GM23338 (cell line): ENCODE data around the gene XRCC5. TPM values are rescaled to one million over a fixed set of nuclear protein-coding genes. Genes with fewer than 3 reads are reported as not detected.

Experiments
- ATAC-seq: fragments of 200-7000 bp; cut with Tn5 transposase; 3 replicates; pipeline ENCODE4 v1.9.1; 2020
- DNase-seq: peaks from one replicate; pipeline ENCODE4 v3.0.0-alpha.2; 2015; ENCODE audit warnings: low spot score
- H2AFZ ChIP-seq: fragments of 200-600 bp; sonication (generic); 2 replicates; pipeline ENCODE4 v1.8.0; 2016; ENCODE audit warnings: antibody characterized with exemption, mild to moderate bottlenecking, moderate library complexity
- H3F3A ChIP-seq: fragments of 200-600 bp; sonication (generic); replicated peaks from 2 replicates; pipeline ENCODE4 v1.8.0; 2017; ENCODE audit warnings: antibody characterized with exemption, mixed run types, low read depth
- H3K27ac ChIP-seq: fragments of 200-600 bp; sonication (generic); 2 replicates; pipeline ENCODE4 v1.6.1; 2016; ENCODE audit warnings: low read depth
- H3K27me3 ChIP-seq: fragments of 200-600 bp; sonication (generic); 2 replicates; pipeline ENCODE4 v1.8.0; 2016; ENCODE audit warnings: mild to moderate bottlenecking, mixed run types, moderate library complexity; ENCODE audit not compliant: insufficient read depth
- H3K36me3 ChIP-seq: fragments of 200-600 bp; sonication (generic); 2 replicates; pipeline ENCODE4 v1.8.0; 2016; ENCODE audit warnings: mild to moderate bottlenecking; ENCODE audit not compliant: insufficient read depth
- H3K4me1 ChIP-seq: fragments of 200-600 bp; sonication (generic); 2 replicates; pipeline ENCODE4 v1.8.0; 2016; ENCODE audit warnings: mild to moderate bottlenecking, moderate library complexity; ENCODE audit not compliant: insufficient read depth
- H3K4me2 ChIP-seq: fragments of 200-600 bp; sonication (generic); 2 replicates; pipeline ENCODE4 v1.7.1; 2017; ENCODE audit warnings: mixed run types
- H3K4me3 ChIP-seq: fragments of 200-600 bp; sonication (generic); 2 replicates; pipeline ENCODE4 v1.6.1; 2016; ENCODE audit warnings: mixed run types
- H3K79me2 ChIP-seq: fragments of 200-600 bp; sonication (generic); replicated peaks from 2 replicates; pipeline ENCODE4 v1.8.0; 2017; ENCODE audit warnings: mild to moderate bottlenecking; ENCODE audit not compliant: insufficient read depth
- H3K9me2 ChIP-seq: fragments of 200-600 bp; sonication (generic); 2 replicates; pipeline ENCODE4 v1.8.0; 2017; ENCODE audit not compliant: insufficient read depth
- H4K20me1 ChIP-seq: fragments of 200-600 bp; sonication (generic); replicated peaks from 2 replicates; pipeline ENCODE4 v1.8.0; 2017; ENCODE audit warnings: mild to moderate bottlenecking; ENCODE audit not compliant: insufficient read depth
- H3K27ac Mint-ChIP-seq: 2 replicates; pipeline ENCODE4 v1.8.0; 2020; ENCODE audit warnings: inconsistent platforms, mild to moderate bottlenecking, moderate library complexity, mixed read lengths
- H3K27me3 Mint-ChIP-seq: 3 replicates; pipeline ENCODE4 v1.8.0; 2022; ENCODE audit warnings: low read depth, mild to moderate bottlenecking, moderate library complexity, mixed read lengths, inconsistent platforms; ENCODE audit not compliant: insufficient read depth, poor library complexity
- H3K36me3 Mint-ChIP-seq: 3 replicates; pipeline ENCODE4 v1.8.0; 2021; ENCODE audit warnings: low read depth, mild to moderate bottlenecking, inconsistent platforms, moderate library complexity, mixed read lengths
- H3K4me1 Mint-ChIP-seq: 3 replicates; pipeline ENCODE4 v1.8.0; 2020; ENCODE audit warnings: mild to moderate bottlenecking, inconsistent platforms, mixed read lengths
- H3K4me3 Mint-ChIP-seq: 3 replicates; pipeline ENCODE4 v1.8.0; 2021; ENCODE audit warnings: moderate library complexity, mild to moderate bottlenecking, inconsistent platforms, mixed read lengths
- H3K9me3 Mint-ChIP-seq: 3 replicates; pipeline ENCODE4 v1.8.0; 2020; ENCODE audit warnings: moderate library complexity, mild to moderate bottlenecking, inconsistent platforms, mixed read lengths
- JUNB ChIP-seq: IDR thresholded peaks from one replicate; pipeline ENCODE4 v1.6.1; 2016; ENCODE audit warnings: antibody characterized with exemption; ENCODE audit not compliant: unreplicated experiment
- NANOG ChIP-seq: IDR thresholded peaks from 2 replicates; pipeline ENCODE4 v1.6.1; 2016; ENCODE audit warnings: antibody characterized with exemption, borderline replicate concordance
- POLR2AphosphoS5 ChIP-seq: IDR thresholded peaks from 2 replicates; pipeline ENCODE4 v1.6.1; 2016; ENCODE audit warnings: antibody characterized with exemption, low read depth
- ZNF331 ChIP-seq: fragments of 250-450 bp; sonication (Bioruptor Pico); IDR thresholded peaks from 2 replicates; pipeline ENCODE4 v1.5.0; 2020; ENCODE audit warnings: low read depth, mild to moderate bottlenecking, moderate library complexity
- polyA plus RNA-seq: library from polyadenylated mRNA; unstranded; fragments of >200 nt; fragmentation: Nextera tagmentation; extraction: Ambion mirVana; gene quantifications from 2 replicates; pipeline ENCODE4 v1.2.1, GENCODE V29; 2016
- total RNA-seq: library from RNA; depleted of rRNA; stranded (reverse); fragments of >200 nt; shearing (Covaris generic); gene quantifications from 2 replicates; pipeline ENCODE4 v1.2.3, GENCODE V29; 2014
- TF ChIP-seq, protein P1 (sequence below): fragments of 250-450 bp; sonication (Bioruptor Pico); IDR thresholded peaks from 2 replicates; pipeline ENCODE4 v1.5.0; 2020; ENCODE audit warnings: mild to moderate bottlenecking, moderate library complexity

Gene XRCC5
- total and polyA plus RNA-seq, 2 experiments from 2014 or later = 499 to 524 TPM

DNA sequence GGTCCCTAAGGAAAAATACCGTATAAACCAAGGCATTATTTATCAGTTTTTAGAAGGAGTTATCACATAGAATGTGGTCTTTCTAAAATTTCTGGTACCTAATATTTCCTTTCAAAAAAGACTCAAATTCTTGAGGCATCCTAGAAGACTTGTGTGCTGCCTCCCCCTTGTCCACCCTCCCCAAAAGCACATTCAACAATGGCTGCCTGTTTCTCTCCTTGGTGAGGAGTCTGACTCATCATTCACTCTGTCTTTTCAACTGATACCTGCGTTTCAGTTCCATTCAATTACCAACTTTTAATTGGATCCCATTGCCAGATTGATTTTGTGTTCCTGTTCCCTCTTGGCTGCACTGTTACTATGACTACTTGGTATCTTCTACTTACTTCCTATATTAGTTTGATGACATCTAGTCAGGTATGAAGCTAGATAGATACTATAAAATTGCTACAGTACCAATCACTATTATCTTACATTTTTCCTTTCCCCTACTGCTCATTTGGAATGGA lies 72.9 kb downstream of the XRCC5 start:
- peak overlapping the region; percentile 29 for H3K27ac Mint-ChIP-seq
- no peaks in the 10 kb centered on the region for H3K27me3 ChIP-seq
- H3K36me3 ChIP-seq = peaks cover 12% of the 10 kb centered on the region
- H3K27me3 Mint-ChIP-seq = peaks cover 2% of the 10 kb centered on the region
- H3F3A ChIP-seq = no peaks in the 10 kb centered on the region
- H2AFZ ChIP-seq = no peak overlapping the region
- H3K4me1 ChIP-seq = peaks cover 15% of the 10 kb centered on the region
- ATAC-seq = no peak
- no peak overlapping the region for H3K4me3 ChIP-seq
- peaks cover 42% of the 10 kb centered on the region for H3K36me3 Mint-ChIP-seq
- no peak for TF ChIP-seq POLR2AphosphoS5
- no peak for TF ChIP-seq ZNF331 (CRISPR knock-in tag)
- TF ChIP-seq, protein P1, sequence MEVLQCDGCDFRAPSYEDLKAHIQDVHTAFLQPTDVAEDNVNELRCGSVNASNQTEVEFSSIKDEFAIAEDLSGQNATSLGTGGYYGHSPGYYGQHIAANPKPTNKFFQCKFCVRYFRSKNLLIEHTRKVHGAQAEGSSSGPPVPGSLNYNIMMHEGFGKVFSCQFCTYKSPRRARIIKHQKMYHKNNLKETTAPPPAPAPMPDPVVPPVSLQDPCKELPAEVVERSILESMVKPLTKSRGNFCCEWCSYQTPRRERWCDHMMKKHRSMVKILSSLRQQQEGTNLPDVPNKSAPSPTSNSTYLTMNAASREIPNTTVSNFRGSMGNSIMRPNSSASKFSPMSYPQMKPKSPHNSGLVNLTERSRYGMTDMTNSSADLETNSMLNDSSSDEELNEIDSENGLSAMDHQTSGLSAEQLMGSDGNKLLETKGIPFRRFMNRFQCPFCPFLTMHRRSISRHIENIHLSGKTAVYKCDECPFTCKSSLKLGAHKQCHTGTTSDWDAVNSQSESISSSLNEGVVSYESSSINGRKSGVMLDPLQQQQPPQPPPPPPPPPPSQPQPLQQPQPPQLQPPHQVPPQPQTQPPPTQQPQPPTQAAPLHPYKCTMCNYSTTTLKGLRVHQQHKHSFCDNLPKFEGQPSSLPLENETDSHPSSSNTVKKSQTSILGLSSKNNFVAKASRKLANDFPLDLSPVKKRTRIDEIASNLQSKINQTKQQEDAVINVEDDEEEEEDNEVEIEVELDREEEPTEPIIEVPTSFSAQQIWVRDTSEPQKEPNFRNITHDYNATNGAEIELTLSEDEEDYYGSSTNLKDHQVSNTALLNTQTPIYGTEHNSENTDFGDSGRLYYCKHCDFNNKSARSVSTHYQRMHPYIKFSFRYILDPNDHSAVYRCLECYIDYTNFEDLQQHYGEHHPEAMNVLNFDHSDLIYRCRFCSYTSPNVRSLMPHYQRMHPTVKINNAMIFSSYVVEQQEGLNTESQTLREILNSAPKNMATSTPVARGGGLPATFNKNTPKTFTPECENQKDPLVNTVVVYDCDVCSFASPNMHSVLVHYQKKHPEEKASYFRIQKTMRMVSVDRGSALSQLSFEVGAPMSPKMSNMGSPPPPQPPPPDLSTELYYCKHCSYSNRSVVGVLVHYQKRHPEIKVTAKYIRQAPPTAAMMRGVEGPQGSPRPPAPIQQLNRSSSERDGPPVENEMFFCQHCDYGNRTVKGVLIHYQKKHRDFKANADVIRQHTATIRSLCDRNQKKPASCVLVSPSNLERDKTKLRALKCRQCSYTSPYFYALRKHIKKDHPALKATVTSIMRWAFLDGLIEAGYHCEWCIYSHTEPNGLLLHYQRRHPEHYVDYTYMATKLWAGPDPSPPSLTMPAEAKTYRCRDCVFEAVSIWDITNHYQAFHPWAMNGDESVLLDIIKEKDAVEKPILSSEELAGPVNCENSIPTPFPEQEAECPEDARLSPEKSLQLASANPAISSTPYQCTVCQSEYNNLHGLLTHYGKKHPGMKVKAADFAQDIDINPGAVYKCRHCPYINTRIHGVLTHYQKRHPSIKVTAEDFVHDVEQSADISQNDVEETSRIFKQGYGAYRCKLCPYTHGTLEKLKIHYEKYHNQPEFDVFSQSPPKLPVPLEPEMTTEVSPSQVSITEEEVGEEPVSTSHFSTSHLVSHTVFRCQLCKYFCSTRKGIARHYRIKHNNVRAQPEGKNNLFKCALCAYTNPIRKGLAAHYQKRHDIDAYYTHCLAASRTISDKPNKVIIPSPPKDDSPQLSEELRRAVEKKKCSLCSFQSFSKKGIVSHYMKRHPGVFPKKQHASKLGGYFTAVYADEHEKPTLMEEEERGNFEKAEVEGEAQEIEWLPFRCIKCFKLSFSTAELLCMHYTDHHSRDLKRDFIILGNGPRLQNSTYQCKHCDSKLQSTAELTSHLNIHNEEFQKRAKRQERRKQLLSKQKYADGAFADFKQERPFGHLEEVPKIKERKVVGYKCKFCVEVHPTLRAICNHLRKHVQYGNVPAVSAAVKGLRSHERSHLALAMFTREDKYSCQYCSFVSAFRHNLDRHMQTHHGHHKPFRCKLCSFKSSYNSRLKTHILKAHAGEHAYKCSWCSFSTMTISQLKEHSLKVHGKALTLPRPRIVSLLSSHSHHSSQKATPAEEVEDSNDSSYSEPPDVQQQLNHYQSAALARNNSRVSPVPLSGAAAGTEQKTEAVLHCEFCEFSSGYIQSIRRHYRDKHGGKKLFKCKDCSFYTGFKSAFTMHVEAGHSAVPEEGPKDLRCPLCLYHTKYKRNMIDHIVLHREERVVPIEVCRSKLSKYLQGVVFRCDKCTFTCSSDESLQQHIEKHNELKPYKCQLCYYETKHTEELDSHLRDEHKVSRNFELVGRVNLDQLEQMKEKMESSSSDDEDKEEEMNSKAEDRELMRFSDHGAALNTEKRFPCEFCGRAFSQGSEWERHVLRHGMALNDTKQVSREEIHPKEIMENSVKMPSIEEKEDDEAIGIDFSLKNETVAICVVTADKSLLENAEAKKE (CRISPR knock-in tag) = no peak
- no peak for TF ChIP-seq JUNB
- peaks cover 98% of the 10 kb centered on the region for H3K79me2 ChIP-seq
- H3K9me3 Mint-ChIP-seq = no peaks in the 10 kb centered on the region
- H3K9me2 ChIP-seq = no peaks in the 10 kb centered on the region
- H3K4me3 Mint-ChIP-seq = no peak overlapping the region
- H3K4me1 Mint-ChIP-seq = peaks cover 62% of the 10 kb centered on the region
- H4K20me1 ChIP-seq = peaks cover 44% of the 10 kb centered on the region
- H3K4me2 ChIP-seq = no peak overlapping the region
- H3K27ac ChIP-seq = no peak overlapping the region; the same call in 1 of the 2 replicates
- no peak for DNase-seq

DNA sequence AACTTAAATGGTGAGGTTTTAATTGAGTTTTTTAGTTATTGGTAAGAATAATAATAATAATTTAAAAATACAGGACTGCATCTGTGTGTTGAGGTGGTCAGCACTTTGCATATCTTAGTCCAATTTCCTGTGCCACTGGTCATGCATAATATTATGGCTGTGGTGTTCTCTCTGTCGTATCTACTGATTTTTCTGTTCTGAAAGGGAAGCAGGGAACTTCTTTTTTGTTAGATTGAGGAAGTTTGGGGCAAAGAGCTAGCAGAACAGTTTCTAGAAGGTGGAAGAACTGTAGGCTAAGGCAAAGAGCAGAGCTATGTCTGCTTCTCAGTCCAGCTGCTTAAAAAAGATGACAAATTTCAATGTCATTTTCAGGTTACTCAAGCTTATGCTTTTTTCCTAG lies 74.3 kb downstream of the XRCC5 start:
- peaks cover 76% of the 10 kb centered on the region for H3K4me1 Mint-ChIP-seq
- Histone ChIP-seq H3K27me3 (no peaks in the 10 kb centered on the region), H3K27ac (peak overlapping the region; percentile 77; the same call in 1 of the 2 replicates), H3F3A (no peaks in the 10 kb centered on the region), H3K9me2 (no peaks in the 10 kb centered on the region), H3K4me2 (no peak overlapping the region), H4K20me1 (peaks cover 45% of the 10 kb centered on the region), H3K4me1 (peaks cover 25% of the 10 kb centered on the region), H3K36me3 (peaks cover 12% of the 10 kb centered on the region), H3K4me3 (no peak overlapping the region), H2AFZ (no peak overlapping the region), H3K79me2 (peaks cover 96% of the 10 kb centered on the region)
- DNase-seq (no peak), ATAC-seq (no peak)
- no peaks in the 10 kb centered on the region for H3K9me3 Mint-ChIP-seq
- H3K27ac Mint-ChIP-seq = peak overlapping the region; percentile 80
- H3K36me3 Mint-ChIP-seq = peaks cover 31% of the 10 kb centered on the region
- H3K4me3 Mint-ChIP-seq = no peak overlapping the region
- H3K27me3 Mint-ChIP-seq = peaks cover 6% of the 10 kb centered on the region
- TF ChIP-seq, protein P1 (CRISPR knock-in tag) = no peak
- TF ChIP-seq NANOG = no peak
- no peak for TF ChIP-seq POLR2AphosphoS5
